ENCODE results near the gene PHGDH.
A peak's percentile ranks its signal among the peaks of the same experiment; 100 is the strongest.
"Not testable (repeated sequence)": the region's sequence is repeated elsewhere in the genome, so short reads cannot be mapped to it uniquely, and the experiment has no call there.

The PHGDH gene

GRCh38 chr1:119766374-119766794, 54.6 kb downstream of the PHGDH start:
- DNase-seq (ENCODE audit: low spot score), result no peak

GRCh38 chr1:119767486-119767885, 55.8 kb downstream of the PHGDH start:
- DNase-seq (ENCODE audit: low spot score), result no peak

- DNase-seq (ENCODE audit: low spot score), result no peak
Observed at GRCh38 chr1:119768778-119769177, 57.0 kb downstream of the PHGDH start, which contains the start of gene HMGCS2. Gene HMGCS2, minus strand, starts transcription at chr1:119768905. Its CDS starts 61 bp downstream, at chr1:119768844.

GRCh38 chr1:119771016-119771415, 59.3 kb downstream of the PHGDH start:
- DNase-seq (ENCODE audit: low spot score), result no peak

- DNase-seq (ENCODE audit: low spot score), result no peak
Observed at GRCh38 chr1:119771770-119772169, 60.0 kb downstream of the PHGDH start.

GRCh38 chr1:119772298-119772697, 60.6 kb downstream of the PHGDH start:
- no peak for DNase-seq (ENCODE audit: low spot score)

- DNase-seq (ENCODE audit: low spot score), result no peak
Observed at GRCh38 chr1:119773711-119774241, 62.0 kb downstream of the PHGDH start.

- peak; percentile 43 for DNase-seq (ENCODE audit: low spot score)
Observed at GRCh38 chr1:119774746-119775490, 63.2 kb downstream of the PHGDH start.

- DNase-seq (ENCODE audit: low spot score), result no peak
Observed at GRCh38 chr1:119778359-119778758, 66.6 kb downstream of the PHGDH start.

GRCh38 chr1:119778886-119779560, 67.3 kb downstream of the PHGDH start:
- no peak for DNase-seq (ENCODE audit: low spot score)

- peak; percentile 43 for DNase-seq (ENCODE audit: low spot score)
Observed at GRCh38 chr1:119779869-119780356, 68.2 kb downstream of the PHGDH start.

- DNase-seq (ENCODE audit: low spot score), result no peak
Observed at GRCh38 chr1:119781434-119782210, 69.9 kb downstream of the PHGDH start.

- no peak for DNase-seq (ENCODE audit: low spot score)
Observed at GRCh38 chr1:119782631-119783325, 71.0 kb downstream of the PHGDH start.

GRCh38 chr1:119783354-119784185, 71.8 kb downstream of the PHGDH start:
- DNase-seq (ENCODE audit: low spot score), result no peak

- no peak for DNase-seq (ENCODE audit: low spot score)
Observed at GRCh38 chr1:119784191-119784781, 72.6 kb downstream of the PHGDH start.

- not testable (repeated sequence) for DNase-seq (ENCODE audit: low spot score)
Observed at GRCh38 chr1:119786046-119786445, 74.3 kb downstream of the PHGDH start.

- not testable (repeated sequence) for DNase-seq (ENCODE audit: low spot score)
Observed at GRCh38 chr1:119786473-119787050, 74.8 kb downstream of the PHGDH start.

- DNase-seq (ENCODE audit: low spot score), result no peak
Observed at GRCh38 chr1:119787776-119788175, 76.0 kb downstream of the PHGDH start.

- DNase-seq (ENCODE audit: low spot score), result no peak
Observed at GRCh38 chr1:119790451-119791198, 78.9 kb downstream of the PHGDH start.
